ENCODE data around the gene GREB1. TPM values are rescaled to one million over a fixed set of nuclear protein-coding genes. Genes with fewer than 3 reads are reported as not detected.

GREB1 gene
- total RNA-seq, 1 donor from 2014 or later, result 30.8 TPM

DNA sequence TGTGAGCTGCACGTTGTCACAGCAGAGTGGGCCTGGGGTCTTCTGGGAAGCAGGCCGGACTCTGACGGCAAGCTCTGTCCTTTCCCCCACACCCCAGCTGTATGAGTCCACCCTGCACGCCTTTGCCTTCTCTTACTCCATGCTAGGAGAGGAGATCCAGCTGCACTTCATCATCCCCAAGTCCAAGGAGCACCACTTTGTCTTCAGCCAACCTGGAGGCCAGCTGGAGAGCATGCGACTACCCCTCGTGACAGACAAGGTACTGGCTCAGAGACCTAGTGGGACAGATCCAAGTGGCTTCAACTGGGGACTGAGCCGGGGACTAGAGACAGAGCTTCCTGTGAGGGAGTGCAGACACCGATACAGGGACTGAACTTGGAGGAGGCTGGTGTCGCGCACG, 96.0 kb downstream of the GREB1 start:
- no peak overlapping the region for H3K4me3 Mint-ChIP-seq
- H3K9me3 Mint-ChIP-seq, result no peaks in the 10 kb centered on the region
- peaks cover 17% of the 10 kb centered on the region for H3K36me3 ChIP-seq
- H3K4me2 ChIP-seq, result no peak overlapping the region
- no peaks in the 10 kb centered on the region for H3K9me3 ChIP-seq (ENCODE audit: low read depth)
- no peak overlapping the region for H3K4me3 ChIP-seq
- TF ChIP-seq EZH2phosphoT487 (IDR thresholded peaks at IDR 0.05) (no peak), CTCF (IDR thresholded peaks at IDR 0.05) (no peak), EZH2 (IDR thresholded peaks at IDR 0.05) (no peak)
- H3K27me3 ChIP-seq, result no peaks in the 10 kb centered on the region
- H3K27me3 Mint-ChIP-seq (ENCODE audit: insufficient read depth, low read depth), result peaks cover 6% of the 10 kb centered on the region
- H3K4me1 Mint-ChIP-seq, result no peaks in the 10 kb centered on the region
- no peak overlapping the region for H2AFZ ChIP-seq (replicated peaks)
- no peaks in the 10 kb centered on the region for H3K4me1 ChIP-seq
- DNase-seq (ENCODE audit: low spot score), result no peak
- no peaks in the 10 kb centered on the region for H4K20me1 ChIP-seq (ENCODE audit: low read depth)
- H3K79me2 ChIP-seq (ENCODE audit: low read depth), result no peaks in the 10 kb centered on the region
- peaks cover 75% of the 10 kb centered on the region for H3K36me3 Mint-ChIP-seq
- no peaks in the 10 kb centered on the region for H3F3A ChIP-seq (ENCODE audit: low read depth)
- no peak overlapping the region for H3K9ac ChIP-seq
- no peak overlapping the region for H3K27ac ChIP-seq
- no peak overlapping the region for H3K27ac Mint-ChIP-seq

- DNase-seq (ENCODE audit: low spot score), result no peak
- Histone ChIP-seq H3K36me3 (peaks cover 14% of the 10 kb centered on the region), H3K4me2 (no peak overlapping the region), H3F3A (ENCODE audit: low read depth) (no peaks in the 10 kb centered on the region), H3K79me2 (ENCODE audit: low read depth) (no peaks in the 10 kb centered on the region), H3K27ac (no peak overlapping the region), H2AFZ (replicated peaks) (no peak overlapping the region), H3K4me1 (no peaks in the 10 kb centered on the region), H3K9ac (no peak overlapping the region), H3K9me3 (ENCODE audit: low read depth) (no peaks in the 10 kb centered on the region), H4K20me1 (ENCODE audit: low read depth) (no peaks in the 10 kb centered on the region), H3K4me3 (no peak overlapping the region), H3K27me3 (no peaks in the 10 kb centered on the region)
- no peaks in the 10 kb centered on the region for H3K4me1 Mint-ChIP-seq
- no peak overlapping the region for H3K27ac Mint-ChIP-seq
- H3K9me3 Mint-ChIP-seq, result no peaks in the 10 kb centered on the region
- peaks cover 71% of the 10 kb centered on the region for H3K36me3 Mint-ChIP-seq
- no peak overlapping the region for H3K4me3 Mint-ChIP-seq
- TF ChIP-seq CTCF (IDR thresholded peaks at IDR 0.05) (no peak), EZH2phosphoT487 (IDR thresholded peaks at IDR 0.05) (no peak), EZH2 (IDR thresholded peaks at IDR 0.05) (no peak)
- H3K27me3 Mint-ChIP-seq (ENCODE audit: insufficient read depth, low read depth), result peaks cover 8% of the 10 kb centered on the region
These were observed 97.0 kb downstream of the GREB1 start for GRCh38 chr2:11630855-11631254.

DNA sequence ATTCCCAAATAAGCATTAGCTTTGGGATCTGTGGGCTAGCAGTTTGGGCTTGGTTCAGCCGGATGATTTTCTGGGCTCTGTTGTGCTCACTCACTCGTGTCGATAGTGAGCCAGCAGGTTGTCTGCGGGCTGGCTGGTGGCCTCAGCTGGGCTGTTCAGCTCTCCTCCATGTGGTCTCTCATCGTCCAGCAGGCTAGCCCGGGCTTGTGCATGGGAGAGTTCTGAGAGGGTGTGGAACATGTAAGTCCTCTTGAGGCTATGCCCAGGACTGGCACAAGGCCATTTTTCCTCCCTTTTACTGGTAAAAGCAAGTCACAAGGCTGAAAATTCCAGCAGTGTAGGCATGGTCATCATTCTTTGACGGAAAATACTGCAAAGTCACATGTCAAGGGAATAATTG, 97.6 kb downstream of the GREB1 start:
- peaks cover 14% of the 10 kb centered on the region for H3K36me3 ChIP-seq
- H3K27me3 ChIP-seq, result no peaks in the 10 kb centered on the region
- H3K4me1 ChIP-seq, result no peaks in the 10 kb centered on the region
- no peak overlapping the region for H3K27ac ChIP-seq
- H3K79me2 ChIP-seq (ENCODE audit: low read depth), result no peaks in the 10 kb centered on the region
- no peak overlapping the region for H2AFZ ChIP-seq (replicated peaks)
- no peak overlapping the region for H3K4me2 ChIP-seq
- H3K9ac ChIP-seq, result no peak overlapping the region
- no peak for DNase-seq (ENCODE audit: low spot score)
- no peak overlapping the region for H3K4me3 ChIP-seq
- Mint-ChIP-seq H3K4me3 (no peak overlapping the region), H3K27ac (no peak overlapping the region), H3K36me3 (peaks cover 66% of the 10 kb centered on the region), H3K27me3 (ENCODE audit: insufficient read depth, low read depth) (peaks cover 8% of the 10 kb centered on the region), H3K9me3 (no peaks in the 10 kb centered on the region), H3K4me1 (no peaks in the 10 kb centered on the region)
- H4K20me1 ChIP-seq (ENCODE audit: low read depth), result no peaks in the 10 kb centered on the region
- TF ChIP-seq EZH2 (IDR thresholded peaks at IDR 0.05) (no peak), CTCF (IDR thresholded peaks at IDR 0.05) (no peak), EZH2phosphoT487 (IDR thresholded peaks at IDR 0.05) (no peak)
- no peaks in the 10 kb centered on the region for H3K9me3 ChIP-seq (ENCODE audit: low read depth)
- H3F3A ChIP-seq (ENCODE audit: low read depth), result no peaks in the 10 kb centered on the region
